ENCODE data around the gene L3MBTL4. TPM values are rescaled to one million over a fixed set of nuclear protein-coding genes. Genes with fewer than 3 reads are reported as not detected.
A peak's percentile ranks its signal among the peaks of the same experiment; 100 is the strongest.
"Not testable (repeated sequence)": the region's sequence is repeated elsewhere in the genome, so short reads cannot be mapped to it uniquely, and the experiment has no call there.

Gene L3MBTL4
- total and polyA plus RNA-seq, 7 experiments from 2014 or later, result 0.05 to 7.6 (median 0.49) TPM

GRCh38 chr18:6279308-6279707 lies 135.4 kb downstream of the L3MBTL4 start:
- POLR2A ChIA-PET, result no interaction called here
- H3K4me1 ChIP-seq (ENCODE audit: control insufficient read depth in 2 of 2, insufficient read depth in 2 of 2, low read length in 2 of 2), result no peaks in the 10 kb centered on the region
- H3K4me3 ChIP-seq (ENCODE audit: low read length), result no peak overlapping the region
- Mint-ChIP-seq H3K27me3 (peaks cover 0 to 5% (median 0%) of the 10 kb centered on the region in 5 donors), H3K4me3 (no peak overlapping the region), H3K36me3 (no peaks in the 10 kb centered on the region), H3K27ac (no peak overlapping the region), H3K4me1 (no peaks in the 10 kb centered on the region), H3K9me3 (peaks cover 0 to 1% (median 0%) of the 10 kb centered on the region in 11 donors)
- intact Hi-C loops (cut with micrococcal nuclease), result no loop called here
- CTCF ChIA-PET, result no interaction called here
- H3K9me3 ChIP-seq (ENCODE audit: control insufficient read depth in 2 of 3, low read length in 3 of 3), result no peaks in the 10 kb centered on the region
- H3K36me3 ChIP-seq (ENCODE audit: control insufficient read depth in 2 of 3, insufficient read depth in 3 of 3, low read length in 3 of 3), result no peaks in the 10 kb centered on the region
- DNase-seq (no peak), ATAC-seq (no peak)
- no peaks in the 10 kb centered on the region for H3K27me3 ChIP-seq (ENCODE audit: control insufficient read depth in 2 of 2, insufficient read depth in 2 of 2, low read length in 2 of 2)
- no peak overlapping the region for H3K27ac ChIP-seq (ENCODE audit: low read depth, low read length)

- POLR2A ChIA-PET, result no interaction called here
- H3K27ac ChIP-seq (ENCODE audit: low read depth, low read length), result no peak overlapping the region
- Mint-ChIP-seq H3K36me3 (peaks cover 0 to 8% (median 0%) of the 10 kb centered on the region in 5 donors), H3K4me1 (peaks cover 0 to 12% (median 4%) of the 10 kb centered on the region in 7 donors), H3K27me3 (peaks cover 0 to 27% (median 7%) of the 10 kb centered on the region in 5 donors), H3K9me3 (peaks cover 0 to 8% (median 0%) of the 10 kb centered on the region in 11 donors), H3K4me3 (no peak overlapping the region), H3K27ac (no peak overlapping the region)
- no peak for ATAC-seq
- H3K36me3 ChIP-seq (ENCODE audit: control insufficient read depth in 2 of 3, insufficient read depth in 3 of 3, low read length in 3 of 3), result no peaks in the 10 kb centered on the region
- CTCF ChIA-PET, result no interaction called here
- no peak for DNase-seq
- no peaks in the 10 kb centered on the region for H3K27me3 ChIP-seq (ENCODE audit: control insufficient read depth in 2 of 2, insufficient read depth in 2 of 2, low read length in 2 of 2)
- intact Hi-C loops (cut with micrococcal nuclease), result no loop called here
- no peak overlapping the region for H3K4me3 ChIP-seq (ENCODE audit: low read length)
- H3K9me3 ChIP-seq (ENCODE audit: control insufficient read depth in 2 of 3, low read length in 3 of 3), result no peaks in the 10 kb centered on the region
- no peaks in the 10 kb centered on the region for H3K4me1 ChIP-seq (ENCODE audit: control insufficient read depth in 2 of 2, insufficient read depth in 2 of 2, low read length in 2 of 2)
These were observed 141.3 kb downstream of the L3MBTL4 start for GRCh38 chr18:6273423-6273822.

DNA sequence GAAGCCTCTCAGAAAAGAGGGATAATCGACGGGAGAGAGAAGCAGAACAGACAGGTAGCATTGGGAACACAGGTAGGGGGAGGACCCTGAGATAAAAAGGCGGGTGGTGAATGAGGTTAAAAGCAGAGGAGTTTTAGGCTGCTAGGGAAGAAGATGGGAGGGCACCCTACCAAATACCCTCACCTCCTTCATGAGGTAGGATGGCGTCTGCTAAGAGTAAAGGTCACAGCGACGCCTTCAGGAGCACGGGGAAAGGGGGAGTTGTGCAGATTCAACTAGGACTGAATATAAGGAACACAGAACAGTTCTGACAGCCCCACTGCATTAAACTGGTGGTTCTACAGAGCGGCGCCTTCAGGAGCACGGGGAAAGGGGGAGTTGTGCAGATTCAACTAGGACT lies 142.6 kb downstream of the L3MBTL4 start:
- H3K4me1 ChIP-seq (ENCODE audit: control insufficient read depth in 2 of 2, insufficient read depth in 2 of 2, low read length in 2 of 2); H3K4me3 ChIP-seq (ENCODE audit: low read length); H3K27ac ChIP-seq (ENCODE audit: low read depth, low read length); DNase-seq; ATAC-seq; intact Hi-C loops (cut with micrococcal nuclease); H3K27ac Mint-ChIP-seq; CTCF ChIA-PET; H3K9me3 ChIP-seq (ENCODE audit: control insufficient read depth in 2 of 3, low read length in 3 of 3); H3K36me3 ChIP-seq (ENCODE audit: control insufficient read depth in 2 of 3, insufficient read depth in 3 of 3, low read length in 3 of 3); H3K36me3 Mint-ChIP-seq; POLR2A ChIA-PET; H3K4me3 Mint-ChIP-seq; H3K9me3 Mint-ChIP-seq; H3K27me3 ChIP-seq (ENCODE audit: control insufficient read depth in 2 of 2, insufficient read depth in 2 of 2, low read length in 2 of 2): not testable (repeated sequence)
- H3K4me1 Mint-ChIP-seq, result peaks cover 0 to 12% (median 4%) of the 10 kb centered on the region in 7 donors
- H3K27me3 Mint-ChIP-seq, result peaks cover 0 to 27% (median 7%) of the 10 kb centered on the region in 5 donors

- POLR2A ChIA-PET, result no interaction called here
- CTCF ChIA-PET, result no interaction called here
- Mint-ChIP-seq H3K27me3 (peaks cover 0 to 27% (median 7%) of the 10 kb centered on the region in 5 donors), H3K4me3 (no peak overlapping the region), H3K36me3 (peaks cover 0 to 8% (median 0%) of the 10 kb centered on the region in 5 donors), H3K9me3 (peaks cover 0 to 8% (median 0%) of the 10 kb centered on the region in 11 donors), H3K4me1 (peaks cover 0 to 12% (median 4%) of the 10 kb centered on the region in 7 donors), H3K27ac (no peak overlapping the region)
- intact Hi-C loops (cut with micrococcal nuclease), result no loop called here
- Histone ChIP-seq H3K36me3 (ENCODE audit: control insufficient read depth in 2 of 3, insufficient read depth in 3 of 3, low read length in 3 of 3) (no peaks in the 10 kb centered on the region), H3K27me3 (ENCODE audit: control insufficient read depth in 2 of 2, insufficient read depth in 2 of 2, low read length in 2 of 2) (no peaks in the 10 kb centered on the region), H3K4me1 (ENCODE audit: control insufficient read depth in 2 of 2, insufficient read depth in 2 of 2, low read length in 2 of 2) (no peaks in the 10 kb centered on the region), H3K27ac (ENCODE audit: low read depth, low read length) (no peak overlapping the region), H3K4me3 (ENCODE audit: low read length) (no peak overlapping the region), H3K9me3 (ENCODE audit: control insufficient read depth in 2 of 3, low read length in 3 of 3) (no peaks in the 10 kb centered on the region)
- DNase-seq (no peak), ATAC-seq (no peak)
These were observed 143.1 kb downstream of the L3MBTL4 start for GRCh38 chr18:6271585-6271984.

DNA sequence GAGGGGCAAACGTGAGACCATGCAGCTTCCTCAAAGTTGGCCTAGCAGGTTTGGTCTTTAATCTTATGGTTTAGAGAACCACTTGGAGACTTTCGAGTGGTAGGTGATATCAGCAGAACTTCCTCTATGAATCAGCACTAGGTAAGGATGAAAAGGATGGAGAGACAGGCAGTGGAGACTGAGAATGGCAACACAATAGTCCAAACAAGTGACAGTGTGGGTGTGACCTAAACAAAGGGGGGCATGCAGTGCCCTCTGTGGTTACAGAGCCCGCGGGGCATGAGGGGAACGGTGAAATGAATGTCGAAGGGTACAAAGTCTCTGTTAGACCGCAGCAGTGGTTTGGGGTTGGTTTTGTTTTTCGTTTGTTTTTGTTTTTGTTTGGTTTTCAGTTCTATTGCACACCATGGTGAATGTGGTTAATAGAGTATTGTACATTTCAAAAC lies 143.9 kb downstream of the L3MBTL4 start:
- Mint-ChIP-seq H3K36me3 (peaks cover 0 to 8% (median 0%) of the 10 kb centered on the region in 5 donors), H3K4me1 (peaks cover 0 to 12% (median 4%) of the 10 kb centered on the region in 7 donors), H3K27me3 (peaks cover 0 to 27% (median 7%) of the 10 kb centered on the region in 5 donors), H3K9me3 (peaks cover 0 to 8% (median 0%) of the 10 kb centered on the region in 11 donors), H3K27ac (no peak overlapping the region), H3K4me3 (no peak overlapping the region)
- DNase-seq, result no peak
- ChIA-PET CTCF (no interaction called here), POLR2A (no interaction called here)
- H3K9me3 ChIP-seq (ENCODE audit: control insufficient read depth in 2 of 3, low read length in 3 of 3), result no peaks in the 10 kb centered on the region
- peak; percentile 57 for ATAC-seq
- H3K4me3 ChIP-seq (ENCODE audit: low read length), result no peak overlapping the region
- no peaks in the 10 kb centered on the region for H3K27me3 ChIP-seq (ENCODE audit: control insufficient read depth in 2 of 2, insufficient read depth in 2 of 2, low read length in 2 of 2)
- no peaks in the 10 kb centered on the region for H3K4me1 ChIP-seq (ENCODE audit: control insufficient read depth in 2 of 2, insufficient read depth in 2 of 2, low read length in 2 of 2)
- H3K27ac ChIP-seq (ENCODE audit: low read depth, low read length), result no peak overlapping the region
- no peaks in the 10 kb centered on the region for H3K36me3 ChIP-seq (ENCODE audit: control insufficient read depth in 2 of 3, insufficient read depth in 3 of 3, low read length in 3 of 3)
- intact Hi-C loops (cut with micrococcal nuclease), result no loop called here

DNA sequence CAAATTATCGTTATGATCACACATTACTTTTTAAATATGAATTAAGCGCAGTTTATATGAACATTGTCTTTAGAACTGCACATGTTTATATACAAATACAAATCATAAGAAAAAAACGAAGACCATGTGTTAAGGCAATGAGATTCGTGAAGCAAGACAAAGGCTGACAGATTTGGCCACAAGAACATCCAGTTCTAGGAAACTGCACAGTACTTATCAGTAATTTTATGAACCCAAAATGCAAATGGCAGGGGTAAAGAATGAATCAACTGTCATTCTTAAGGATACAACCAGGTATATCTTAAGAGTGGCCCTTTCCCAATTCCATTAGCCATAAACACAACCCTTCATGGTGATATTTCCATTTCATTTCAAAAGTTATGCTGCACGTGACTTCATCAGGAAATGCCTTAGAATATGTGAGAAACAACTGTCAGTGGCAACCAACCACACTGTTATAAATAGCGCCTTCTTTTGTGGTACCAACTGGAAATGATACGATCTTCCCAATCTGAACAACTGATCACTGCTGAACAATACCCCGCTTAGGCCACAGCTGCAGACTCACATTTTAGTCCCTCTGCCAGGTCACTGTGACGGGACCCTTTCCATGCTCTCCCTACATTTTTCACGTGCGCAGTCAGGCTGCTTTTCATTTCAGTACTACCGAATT lies 144.9 kb downstream of the L3MBTL4 start:
- Mint-ChIP-seq H3K27me3 (peaks cover 0 to 28% (median 3%) of the 10 kb centered on the region in 5 donors), H3K27ac (no peak overlapping the region), H3K4me3 (no peak overlapping the region), H3K9me3 (peaks cover 0 to 8% (median 0%) of the 10 kb centered on the region in 11 donors), H3K36me3 (peaks cover 0 to 8% (median 0%) of the 10 kb centered on the region in 5 donors), H3K4me1 (peaks cover 0 to 12% (median 4%) of the 10 kb centered on the region in 7 donors)
- no peaks in the 10 kb centered on the region for H3K36me3 ChIP-seq (ENCODE audit: control insufficient read depth in 2 of 3, insufficient read depth in 3 of 3, low read length in 3 of 3)
- CTCF ChIA-PET, result no interaction called here
- ATAC-seq, result peak; percentile 63
- no peaks in the 10 kb centered on the region for H3K27me3 ChIP-seq (ENCODE audit: control insufficient read depth in 2 of 2, insufficient read depth in 2 of 2, low read length in 2 of 2)
- POLR2A ChIA-PET, result no interaction called here
- no peak overlapping the region for H3K4me3 ChIP-seq (ENCODE audit: low read length)
- no peak for DNase-seq
- no peaks in the 10 kb centered on the region for H3K9me3 ChIP-seq (ENCODE audit: control insufficient read depth in 2 of 3, low read length in 3 of 3)
- no peaks in the 10 kb centered on the region for H3K4me1 ChIP-seq (ENCODE audit: control insufficient read depth in 2 of 2, insufficient read depth in 2 of 2, low read length in 2 of 2)
- intact Hi-C loops (cut with micrococcal nuclease), result no loop called here
- no peak overlapping the region for H3K27ac ChIP-seq (ENCODE audit: low read depth, low read length)

DNA sequence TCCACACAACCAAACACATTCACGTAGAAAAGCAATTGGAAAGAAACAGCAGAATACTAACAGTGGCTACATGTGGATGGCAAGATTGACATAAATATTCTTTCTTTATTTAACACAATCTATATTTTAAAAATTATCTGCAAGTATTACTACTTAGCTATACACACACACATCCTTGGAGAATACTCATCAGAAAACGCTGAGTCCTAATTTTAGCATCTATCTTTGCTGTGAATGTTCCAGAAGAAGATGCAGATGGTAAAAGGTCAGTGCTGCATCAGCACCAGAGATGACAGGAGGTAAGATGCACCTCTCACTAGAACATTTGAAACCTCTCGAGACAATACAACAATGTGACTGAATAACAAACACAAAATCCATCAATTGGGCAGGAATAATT lies 148.5 kb downstream of the L3MBTL4 start:
- H3K9me3 ChIP-seq (ENCODE audit: control insufficient read depth in 2 of 3, low read length in 3 of 3), result no peaks in the 10 kb centered on the region
- Mint-ChIP-seq H3K36me3 (peaks cover 0 to 4% (median 0%) of the 10 kb centered on the region in 5 donors), H3K4me3 (no peak overlapping the region), H3K9me3 (peaks cover 0 to 11% (median 4%) of the 10 kb centered on the region in 11 donors), H3K4me1 (peaks cover 0 to 12% (median 4%) of the 10 kb centered on the region in 7 donors), H3K27me3 (peaks cover 0 to 21% (median 0%) of the 10 kb centered on the region in 5 donors), H3K27ac (no peak overlapping the region)
- DNase-seq, result no peak
- H3K4me1 ChIP-seq (ENCODE audit: control insufficient read depth in 2 of 2, insufficient read depth in 2 of 2, low read length in 2 of 2), result no peaks in the 10 kb centered on the region
- CTCF ChIA-PET, result no interaction called here
- no peaks in the 10 kb centered on the region for H3K27me3 ChIP-seq (ENCODE audit: control insufficient read depth in 2 of 2, insufficient read depth in 2 of 2, low read length in 2 of 2)
- no peaks in the 10 kb centered on the region for H3K36me3 ChIP-seq (ENCODE audit: control insufficient read depth in 2 of 3, insufficient read depth in 3 of 3, low read length in 3 of 3)
- no peak overlapping the region for H3K4me3 ChIP-seq (ENCODE audit: low read length)
- intact Hi-C loops (cut with micrococcal nuclease), result no loop called here
- ATAC-seq, result no peak
- POLR2A ChIA-PET, result no interaction called here
- H3K27ac ChIP-seq (ENCODE audit: low read depth, low read length), result no peak overlapping the region

Measured in naive thymus-derived CD4-positive, alpha-beta T cell (primary cell).